ENCODE data around the gene BCL11A. TPM values are rescaled to one million over a fixed set of nuclear protein-coding genes. Genes with fewer than 3 reads are reported as not detected.

Gene BCL11A
- total and polyA plus RNA-seq, 12 donors, result 3.2 to 38.5 (median 22.7) TPM

DNA sequence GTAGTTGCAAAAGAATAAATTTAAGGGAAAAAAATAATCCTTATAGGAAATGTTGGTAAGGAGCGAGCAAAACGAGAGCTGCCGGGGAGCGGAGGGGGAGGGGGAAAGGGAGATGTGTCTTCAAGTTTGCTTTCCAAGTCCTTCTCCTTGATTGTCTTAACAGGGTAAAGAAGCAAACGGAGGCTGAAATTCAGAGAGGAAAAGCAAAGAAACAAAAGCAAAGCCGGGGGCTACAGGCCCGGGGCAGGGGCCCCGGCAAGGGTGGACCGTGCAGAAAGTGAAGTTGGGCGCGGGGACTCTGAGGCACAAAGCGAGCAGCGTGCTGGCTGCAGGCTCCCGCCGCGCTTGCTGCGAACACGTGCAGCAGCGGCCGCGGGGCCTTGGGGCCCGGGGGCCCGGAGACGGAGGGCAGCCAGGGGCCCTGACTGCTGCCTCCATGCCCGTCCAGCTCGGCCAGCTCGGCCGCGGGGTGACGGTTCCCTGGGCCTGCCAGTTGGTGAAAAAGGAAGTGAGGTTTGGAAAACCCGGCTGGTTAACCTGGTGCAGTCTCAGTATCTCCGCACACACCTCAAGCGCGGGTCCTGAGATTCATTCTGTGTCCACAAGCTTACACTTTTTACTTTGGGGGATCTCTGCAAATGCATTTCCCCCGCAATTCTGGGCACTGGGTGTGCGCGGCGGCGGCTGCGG is 4.1 kb downstream of the BCL11A start:
- TF ChIP-seq, protein P1, sequence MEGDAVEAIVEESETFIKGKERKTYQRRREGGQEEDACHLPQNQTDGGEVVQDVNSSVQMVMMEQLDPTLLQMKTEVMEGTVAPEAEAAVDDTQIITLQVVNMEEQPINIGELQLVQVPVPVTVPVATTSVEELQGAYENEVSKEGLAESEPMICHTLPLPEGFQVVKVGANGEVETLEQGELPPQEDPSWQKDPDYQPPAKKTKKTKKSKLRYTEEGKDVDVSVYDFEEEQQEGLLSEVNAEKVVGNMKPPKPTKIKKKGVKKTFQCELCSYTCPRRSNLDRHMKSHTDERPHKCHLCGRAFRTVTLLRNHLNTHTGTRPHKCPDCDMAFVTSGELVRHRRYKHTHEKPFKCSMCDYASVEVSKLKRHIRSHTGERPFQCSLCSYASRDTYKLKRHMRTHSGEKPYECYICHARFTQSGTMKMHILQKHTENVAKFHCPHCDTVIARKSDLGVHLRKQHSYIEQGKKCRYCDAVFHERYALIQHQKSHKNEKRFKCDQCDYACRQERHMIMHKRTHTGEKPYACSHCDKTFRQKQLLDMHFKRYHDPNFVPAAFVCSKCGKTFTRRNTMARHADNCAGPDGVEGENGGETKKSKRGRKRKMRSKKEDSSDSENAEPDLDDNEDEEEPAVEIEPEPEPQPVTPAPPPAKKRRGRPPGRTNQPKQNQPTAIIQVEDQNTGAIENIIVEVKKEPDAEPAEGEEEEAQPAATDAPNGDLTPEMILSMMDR (IDR thresholded peaks at IDR 0.05), result no peak
- Histone ChIP-seq H3K36me3 (no peaks in the 10 kb centered on the region), H3K9me3 (no peaks in the 10 kb centered on the region), H3K27me3 (peaks cover 0 to 98% (median 91%) of the 10 kb centered on the region in 7 donors), H3K27ac (peak overlapping the region in 9 of 10 donors; percentile 41 to 85 (median 77)), H3K4me3 (peak overlapping the region; percentile 42 to 80 (median 68)), H3K4me1 (peaks cover 0 to 82% (median 32%) of the 10 kb centered on the region in 9 donors)
- 1% methylated on average over 40 of the region's 40 CpGs for WGBS, 2 donors
- intact Hi-C loops (cut with DNase I), result loop anchor here in 4 of 10 donors (2.0 to 10.0 kb wide), 7 partner anchors 62 to 213 kb away; no protein-coding TSS in a partner anchor
- DNase-seq (peak in 1 of 2 donors; percentile 36), ATAC-seq (peak in 6 of 8 donors; percentile 6 to 22 (median 10))

GRCh38 chr2:60548845-60549237 is 4.6 kb downstream of the BCL11A start:
- intact Hi-C loops (cut with DNase I), result loop anchor here in 4 of 10 donors (2.0 to 10.0 kb wide), 7 partner anchors 62 to 212 kb away; no protein-coding TSS in a partner anchor
- TF ChIP-seq, protein P1 (IDR thresholded peaks at IDR 0.05), result no peak
- peak overlapping the region in 9 of 10 donors; percentile 45 to 80 (median 68) for H3K4me3 ChIP-seq
- ATAC-seq (no peak), DNase-seq (no peak)
- 30 to 36% methylated on average over 9 of the region's 9 CpGs for WGBS, 2 donors
- peaks cover 0 to 98% (median 89%) of the 10 kb centered on the region in 7 donors for H3K27me3 ChIP-seq
- H3K4me1 ChIP-seq, result peaks cover 0 to 82% (median 28%) of the 10 kb centered on the region in 9 donors
- no peaks in the 10 kb centered on the region for H3K36me3 ChIP-seq
- no peaks in the 10 kb centered on the region for H3K9me3 ChIP-seq
- peak overlapping the region in 9 of 10 donors; percentile 41 to 85 (median 77) for H3K27ac ChIP-seq

- Histone ChIP-seq H3K9me3 (no peaks in the 10 kb centered on the region), H3K27me3 (peaks cover 0 to 98% (median 86%) of the 10 kb centered on the region in 7 donors), H3K4me3 (peak overlapping the region in 3 of 10 donors; percentile 64 to 70 (median 68)), H3K27ac (peak overlapping the region in 8 of 10 donors; percentile 3 to 81 (median 76)), H3K4me1 (peaks cover 0 to 83% (median 28%) of the 10 kb centered on the region in 9 donors), H3K36me3 (no peaks in the 10 kb centered on the region)
- DNase-seq (no peak), ATAC-seq (no peak)
- TF ChIP-seq, protein P1 (IDR thresholded peaks at IDR 0.05), result no peak
- 54 to 57% methylated on average over 4 of the region's 4 CpGs for WGBS, 2 donors
- intact Hi-C loops (cut with DNase I), result loop anchor here in 4 of 10 donors (2.0 to 10.0 kb wide), 7 partner anchors 61 to 212 kb away; no protein-coding TSS in a partner anchor
Observed at GRCh38 chr2:60548311-60548710, 5.1 kb downstream of the BCL11A start.

DNA sequence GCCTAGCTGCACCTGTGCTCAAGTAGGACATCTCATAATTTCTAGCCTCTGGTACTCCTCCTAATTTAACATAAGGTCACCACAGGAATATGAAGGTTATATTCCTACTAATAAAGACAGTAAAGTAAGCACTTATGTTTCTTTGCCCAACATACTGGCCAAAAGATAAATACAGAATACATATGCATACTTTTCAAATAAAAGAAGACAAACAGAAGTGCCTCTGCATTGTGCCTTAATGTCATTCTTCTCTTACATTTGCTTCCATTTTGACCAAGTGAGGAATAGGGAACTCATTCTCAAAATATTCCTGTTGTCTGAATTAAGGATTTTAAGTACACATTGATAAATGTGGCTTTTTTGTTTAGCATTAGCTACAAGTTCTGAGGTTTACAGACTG is 5.6 kb downstream of the BCL11A start:
- H3K4me3 ChIP-seq, result no peak overlapping the region
- no peaks in the 10 kb centered on the region for H3K36me3 ChIP-seq
- TF ChIP-seq, protein P1 (IDR thresholded peaks at IDR 0.05), result no peak
- peaks cover 0 to 78% (median 25%) of the 10 kb centered on the region in 9 donors for H3K4me1 ChIP-seq
- peak overlapping the region in 5 of 10 donors; percentile 3 to 78 (median 59) for H3K27ac ChIP-seq
- H3K9me3 ChIP-seq, result no peaks in the 10 kb centered on the region
- intact Hi-C loops (cut with DNase I), result loop anchor here in 4 of 10 donors (2.0 to 10.0 kb wide), 7 partner anchors 61 to 211 kb away; no protein-coding TSS in a partner anchor
- DNase-seq (no peak), ATAC-seq (no peak)
- H3K27me3 ChIP-seq, result peaks cover 0 to 98% (median 81%) of the 10 kb centered on the region in 7 donors

Measured in heart right ventricle (tissue), 16 donors.